ENCODE results near the gene AKT3. TPM values are rescaled to one million over a fixed set of nuclear protein-coding genes. Genes with fewer than 3 reads are reported as not detected.

The AKT3 gene
- 84.2 TPM for total RNA-seq
- 1 to 10 TPM in 3 of 4 donors, under 1 TPM in 1; 0.81 to 3.0 (median 2.3) TPM for polyA plus RNA-seq

- Histone ChIP-seq H3K27me3 (ENCODE audit: control insufficient read depth, insufficient read depth, low read length) (no peaks in the 10 kb centered on the region), H3K27ac (ENCODE audit: insufficient read depth, low read length, poor library complexity, severe bottlenecking) (peak within 1 kb of the TSS; percentile 91), H3K9me3 (ENCODE audit: control insufficient read depth in 2 of 2, low read length in 2 of 2) (no peaks in the 10 kb centered on the region), H3K36me3 (ENCODE audit: control insufficient read depth, insufficient read depth, low read length) (no peaks in the 10 kb centered on the region), H3K4me3 (ENCODE audit: low read depth, low read length) (peak within 1 kb of the TSS; percentile 72), H3K4me1 (ENCODE audit: control insufficient read depth, insufficient read depth, low read length, poor library complexity, severe bottlenecking) (peaks cover 17% of the 10 kb centered on the region)
- H3K4me3 Mint-ChIP-seq, result peak within 1 kb of the TSS; percentile 89 to 98 (median 94)
- peaks cover 13 to 35% (median 24%) of the 10 kb centered on the region in 4 donors for H3K4me1 Mint-ChIP-seq
- peaks cover 20% of the 10 kb centered on the region for H3K27me3 Mint-ChIP-seq
- H3K36me3 Mint-ChIP-seq, result no peaks in the 10 kb centered on the region
- DNase-seq (peak in 1 of 3 donors; percentile 76), ATAC-seq (ENCODE audit: low read depth in 2 of 2) (peak; percentile 77 to 81)
- H3K9me3 Mint-ChIP-seq, result peaks cover 0 to 3% (median 0%) of the 10 kb centered on the region in 7 donors
- H3K27ac Mint-ChIP-seq, result peak within 1 kb of the TSS; percentile 92 to 96 (median 93)
These were observed at the start of gene AKT3 for GRCh38 chr1:243850202-243850451. TSS of gene AKT3 (minus strand) at chr1:243850243. CDS start at chr1:243843170, 7,073 bp downstream.

GRCh38 chr1:243898278-243898677 is 48.2 kb upstream of the AKT3 start:
- no peak for DNase-seq
- Mint-ChIP-seq H3K9me3 (peaks cover 0 to 1% (median 0%) of the 10 kb centered on the region in 7 donors), H3K4me1 (no peaks in the 10 kb centered on the region)

GRCh38 chr1:243896313-243896712 is 46.3 kb upstream of the AKT3 start:
- H3K27me3 Mint-ChIP-seq, result peaks cover 44% of the 10 kb centered on the region

More at GRCh38 chr1:243898278-243898677, 48.2 kb upstream of the AKT3 start:
- H3K27ac Mint-ChIP-seq, result no peak overlapping the region
- Histone ChIP-seq H3K4me3 (ENCODE audit: low read depth, low read length) (no peak overlapping the region), H3K36me3 (ENCODE audit: control insufficient read depth, insufficient read depth, low read length) (no peaks in the 10 kb centered on the region), H3K4me1 (ENCODE audit: control insufficient read depth, insufficient read depth, low read length, poor library complexity, severe bottlenecking) (no peaks in the 10 kb centered on the region), H3K27me3 (ENCODE audit: control insufficient read depth, insufficient read depth, low read length) (peaks cover 1% of the 10 kb centered on the region), H3K9me3 (ENCODE audit: control insufficient read depth in 2 of 2, low read length in 2 of 2) (no peaks in the 10 kb centered on the region), H3K27ac (ENCODE audit: insufficient read depth, low read length, poor library complexity, severe bottlenecking) (no peak overlapping the region)
- no peaks in the 10 kb centered on the region for H3K36me3 Mint-ChIP-seq
- peaks cover 45% of the 10 kb centered on the region for H3K27me3 Mint-ChIP-seq
- no peak overlapping the region for H3K4me3 Mint-ChIP-seq
- no peak for ATAC-seq (ENCODE audit: low read depth in 2 of 2)

DNA sequence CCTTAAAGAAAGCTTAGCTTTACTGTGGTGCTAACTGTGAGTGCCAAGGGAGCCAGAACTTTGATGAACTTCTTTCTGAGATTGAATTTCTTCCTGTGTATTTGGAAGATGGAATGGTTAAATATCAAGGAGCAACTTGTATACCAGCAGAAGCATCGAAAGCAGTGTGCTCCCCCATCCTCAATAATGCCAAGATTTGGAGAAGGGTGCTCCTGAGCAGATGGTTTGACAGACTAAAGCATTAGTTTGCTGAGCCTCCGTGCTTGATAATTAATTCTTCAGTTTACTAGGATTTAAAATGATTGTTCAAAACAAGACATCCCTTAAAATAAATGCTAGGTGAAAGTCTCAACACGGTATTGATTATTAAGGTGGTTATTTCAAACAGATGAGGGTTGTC is 42.4 kb upstream of the AKT3 start:
- H3K4me1 Mint-ChIP-seq, result no peaks in the 10 kb centered on the region
- peaks cover 42% of the 10 kb centered on the region for H3K27me3 Mint-ChIP-seq

More at GRCh38 chr1:243896313-243896712, 46.3 kb upstream of the AKT3 start:
- no peak overlapping the region for H3K4me3 ChIP-seq (ENCODE audit: low read depth, low read length)
- no peak overlapping the region for H3K4me3 Mint-ChIP-seq
- H3K9me3 ChIP-seq (ENCODE audit: control insufficient read depth in 2 of 2, low read length in 2 of 2), result no peaks in the 10 kb centered on the region
- DNase-seq (no peak), ATAC-seq (ENCODE audit: low read depth in 2 of 2) (no peak)
- H3K36me3 Mint-ChIP-seq, result no peaks in the 10 kb centered on the region
- no peaks in the 10 kb centered on the region for H3K36me3 ChIP-seq (ENCODE audit: control insufficient read depth, insufficient read depth, low read length)
- H3K4me1 ChIP-seq (ENCODE audit: control insufficient read depth, insufficient read depth, low read length, poor library complexity, severe bottlenecking), result no peaks in the 10 kb centered on the region
- peaks cover 1% of the 10 kb centered on the region for H3K27me3 ChIP-seq (ENCODE audit: control insufficient read depth, insufficient read depth, low read length)
- H3K9me3 Mint-ChIP-seq, result no peaks in the 10 kb centered on the region
- no peak overlapping the region for H3K27ac Mint-ChIP-seq
- H3K27ac ChIP-seq (ENCODE audit: insufficient read depth, low read length, poor library complexity, severe bottlenecking), result no peak overlapping the region
- no peaks in the 10 kb centered on the region for H3K4me1 Mint-ChIP-seq

DNA sequence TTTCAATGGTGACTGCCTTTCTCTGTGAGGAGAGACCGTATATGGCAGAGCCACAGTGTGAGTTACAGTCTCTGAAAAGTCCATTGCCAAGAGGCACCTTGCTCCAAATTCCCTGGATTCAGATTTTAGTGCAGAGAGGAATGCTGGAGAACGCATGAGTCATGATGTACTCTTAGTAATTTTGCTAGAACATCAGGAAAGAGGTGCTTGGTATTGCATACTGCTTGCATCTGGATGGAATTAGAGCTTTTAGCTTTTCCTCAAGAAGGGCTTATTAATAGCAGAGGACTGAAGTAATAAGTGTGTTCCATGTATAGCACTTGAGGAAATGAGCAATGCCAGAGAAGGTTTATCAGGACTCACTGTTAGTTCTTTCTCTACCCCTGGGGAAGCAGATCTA is 40.5 kb upstream of the AKT3 start:
- ATAC-seq (ENCODE audit: low read depth in 2 of 2), result no peak
- Mint-ChIP-seq H3K4me1 (no peaks in the 10 kb centered on the region), H3K27ac (no peak overlapping the region), H3K36me3 (no peaks in the 10 kb centered on the region), H3K9me3 (peaks cover 0 to 1% (median 0%) of the 10 kb centered on the region in 7 donors), H3K4me3 (no peak overlapping the region), H3K27me3 (peaks cover 32% of the 10 kb centered on the region)
- H3K27ac ChIP-seq (ENCODE audit: insufficient read depth, low read length, poor library complexity, severe bottlenecking), result no peak overlapping the region
- H3K27me3 ChIP-seq (ENCODE audit: control insufficient read depth, insufficient read depth, low read length), result no peaks in the 10 kb centered on the region
- no peak for DNase-seq
- H3K9me3 ChIP-seq (ENCODE audit: control insufficient read depth in 2 of 2, low read length in 2 of 2), result no peaks in the 10 kb centered on the region
- H3K4me3 ChIP-seq (ENCODE audit: low read depth, low read length), result no peak overlapping the region
- no peaks in the 10 kb centered on the region for H3K36me3 ChIP-seq (ENCODE audit: control insufficient read depth, insufficient read depth, low read length)
- no peaks in the 10 kb centered on the region for H3K4me1 ChIP-seq (ENCODE audit: control insufficient read depth, insufficient read depth, low read length, poor library complexity, severe bottlenecking)

More for the DNA sequence above, 42.4 kb upstream of the AKT3 start:
- DNase-seq (no peak), ATAC-seq (ENCODE audit: low read depth in 2 of 2) (no peak)
- no peak overlapping the region for H3K27ac Mint-ChIP-seq
- Histone ChIP-seq H3K9me3 (ENCODE audit: control insufficient read depth in 2 of 2, low read length in 2 of 2) (no peaks in the 10 kb centered on the region), H3K27me3 (ENCODE audit: control insufficient read depth, insufficient read depth, low read length) (no peaks in the 10 kb centered on the region), H3K4me1 (ENCODE audit: control insufficient read depth, insufficient read depth, low read length, poor library complexity, severe bottlenecking) (no peaks in the 10 kb centered on the region), H3K27ac (ENCODE audit: insufficient read depth, low read length, poor library complexity, severe bottlenecking) (no peak overlapping the region), H3K36me3 (ENCODE audit: control insufficient read depth, insufficient read depth, low read length) (no peaks in the 10 kb centered on the region), H3K4me3 (ENCODE audit: low read depth, low read length) (no peak overlapping the region)
- H3K4me3 Mint-ChIP-seq, result no peak overlapping the region
- H3K9me3 Mint-ChIP-seq, result no peaks in the 10 kb centered on the region
- H3K36me3 Mint-ChIP-seq, result no peaks in the 10 kb centered on the region

- DNase-seq (no peak), ATAC-seq (ENCODE audit: low read depth in 2 of 2) (no peak)
- H3K36me3 Mint-ChIP-seq, result no peaks in the 10 kb centered on the region
- no peaks in the 10 kb centered on the region for H3K9me3 ChIP-seq (ENCODE audit: control insufficient read depth in 2 of 2, low read length in 2 of 2)
- H3K36me3 ChIP-seq (ENCODE audit: control insufficient read depth, insufficient read depth, low read length), result no peaks in the 10 kb centered on the region
- peaks cover 2% of the 10 kb centered on the region for H3K27me3 ChIP-seq (ENCODE audit: control insufficient read depth, insufficient read depth, low read length)
- no peaks in the 10 kb centered on the region for H3K4me1 ChIP-seq (ENCODE audit: control insufficient read depth, insufficient read depth, low read length, poor library complexity, severe bottlenecking)
- H3K4me3 ChIP-seq (ENCODE audit: low read depth, low read length), result no peak overlapping the region
- H3K27ac ChIP-seq (ENCODE audit: insufficient read depth, low read length, poor library complexity, severe bottlenecking), result no peak overlapping the region
- no peak overlapping the region for H3K4me3 Mint-ChIP-seq
- no peak overlapping the region for H3K27ac Mint-ChIP-seq
- no peaks in the 10 kb centered on the region for H3K4me1 Mint-ChIP-seq
- H3K9me3 Mint-ChIP-seq, result peaks cover 0 to 3% (median 0%) of the 10 kb centered on the region in 7 donors
- H3K27me3 Mint-ChIP-seq, result peaks cover 23% of the 10 kb centered on the region
These were observed 35.8 kb upstream of the AKT3 start for GRCh38 chr1:243885806-243886205.

DNA sequence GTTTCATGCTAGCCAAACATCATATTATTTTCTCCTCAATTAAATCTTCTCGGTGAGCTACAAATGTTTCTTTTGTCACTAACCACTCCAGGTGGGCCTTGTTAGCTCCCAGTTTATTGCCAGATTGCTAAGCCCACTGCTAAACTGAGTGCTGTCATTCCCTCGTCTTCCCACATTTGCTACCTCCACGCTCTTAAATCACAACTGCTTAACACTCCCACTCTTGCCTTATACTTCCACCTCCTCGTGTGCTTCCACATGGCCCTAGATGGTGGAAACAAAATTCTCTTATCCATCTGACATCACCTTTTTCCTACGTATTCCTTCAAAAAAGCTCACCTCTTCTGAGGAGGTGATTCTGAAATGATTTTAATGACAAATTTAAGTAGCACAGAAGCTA is 34.6 kb upstream of the AKT3 start:
- H3K27me3 ChIP-seq (ENCODE audit: control insufficient read depth, insufficient read depth, low read length), result peaks cover 7% of the 10 kb centered on the region
- H3K9me3 ChIP-seq (ENCODE audit: control insufficient read depth in 2 of 2, low read length in 2 of 2), result no peaks in the 10 kb centered on the region
- no peak overlapping the region for H3K4me3 Mint-ChIP-seq
- peaks cover 30% of the 10 kb centered on the region for H3K27me3 Mint-ChIP-seq
- H3K4me3 ChIP-seq (ENCODE audit: low read depth, low read length), result no peak overlapping the region
- no peaks in the 10 kb centered on the region for H3K36me3 Mint-ChIP-seq
- no peaks in the 10 kb centered on the region for H3K4me1 ChIP-seq (ENCODE audit: control insufficient read depth, insufficient read depth, low read length, poor library complexity, severe bottlenecking)
- H3K36me3 ChIP-seq (ENCODE audit: control insufficient read depth, insufficient read depth, low read length), result no peaks in the 10 kb centered on the region
- ATAC-seq (ENCODE audit: low read depth in 2 of 2) (no peak), DNase-seq (no peak)
- no peak overlapping the region for H3K27ac Mint-ChIP-seq
- no peak overlapping the region for H3K27ac ChIP-seq (ENCODE audit: insufficient read depth, low read length, poor library complexity, severe bottlenecking)
- no peaks in the 10 kb centered on the region for H3K4me1 Mint-ChIP-seq
- peaks cover 0 to 3% (median 0%) of the 10 kb centered on the region in 7 donors for H3K9me3 Mint-ChIP-seq

DNA sequence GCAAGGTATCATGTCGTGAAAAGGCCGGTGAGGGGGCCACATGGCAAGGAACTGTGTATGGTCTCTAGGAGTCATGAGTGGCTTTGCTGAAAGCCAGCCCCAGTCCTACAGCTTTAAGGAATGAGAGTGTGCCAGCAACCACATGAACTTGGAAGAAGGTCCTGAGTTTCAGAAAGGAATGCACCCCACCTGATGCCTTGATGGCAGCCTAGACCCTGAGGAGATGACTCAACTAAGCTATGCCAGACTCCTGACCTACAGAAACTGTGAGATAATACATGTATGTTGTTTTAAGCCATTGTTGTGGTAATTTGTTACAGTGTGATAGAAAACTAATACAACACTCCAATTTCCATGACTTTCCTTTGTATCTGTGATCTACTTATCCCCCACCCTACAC is 33.5 kb upstream of the AKT3 start:
- peaks cover 33% of the 10 kb centered on the region for H3K27me3 Mint-ChIP-seq
- no peaks in the 10 kb centered on the region for H3K9me3 ChIP-seq (ENCODE audit: control insufficient read depth in 2 of 2, low read length in 2 of 2)
- H3K36me3 ChIP-seq (ENCODE audit: control insufficient read depth, insufficient read depth, low read length), result no peaks in the 10 kb centered on the region
- H3K27me3 ChIP-seq (ENCODE audit: control insufficient read depth, insufficient read depth, low read length), result peaks cover 7% of the 10 kb centered on the region
- H3K27ac Mint-ChIP-seq, result no peak overlapping the region
- no peak overlapping the region for H3K4me3 ChIP-seq (ENCODE audit: low read depth, low read length)
- H3K4me1 ChIP-seq (ENCODE audit: control insufficient read depth, insufficient read depth, low read length, poor library complexity, severe bottlenecking), result no peaks in the 10 kb centered on the region
- H3K36me3 Mint-ChIP-seq, result no peaks in the 10 kb centered on the region
- H3K9me3 Mint-ChIP-seq, result peaks cover 0 to 3% (median 0%) of the 10 kb centered on the region in 7 donors
- DNase-seq (no peak), ATAC-seq (ENCODE audit: low read depth in 2 of 2) (no peak)
- no peak overlapping the region for H3K4me3 Mint-ChIP-seq
- no peaks in the 10 kb centered on the region for H3K4me1 Mint-ChIP-seq
- no peak overlapping the region for H3K27ac ChIP-seq (ENCODE audit: insufficient read depth, low read length, poor library complexity, severe bottlenecking)

Data from CD4-positive, CD25-positive, alpha-beta regulatory T cell (primary cell).